ENCODE results near the gene MYO18A.

MYO18A gene

GRCh38 chr17:29049541-29050145, 130.6 kb downstream of the MYO18A start:
- DNase-seq (ENCODE audit: low read depth in 3 of 3): no peak

GRCh38 chr17:29048440-29049368, 131.5 kb downstream of the MYO18A start:
- DNase-seq (ENCODE audit: low read depth in 3 of 3): no peak

GRCh38 chr17:29046473-29046839, 133.7 kb downstream of the MYO18A start:
- DNase-seq (ENCODE audit: low read depth in 3 of 3): no peak

DNA sequence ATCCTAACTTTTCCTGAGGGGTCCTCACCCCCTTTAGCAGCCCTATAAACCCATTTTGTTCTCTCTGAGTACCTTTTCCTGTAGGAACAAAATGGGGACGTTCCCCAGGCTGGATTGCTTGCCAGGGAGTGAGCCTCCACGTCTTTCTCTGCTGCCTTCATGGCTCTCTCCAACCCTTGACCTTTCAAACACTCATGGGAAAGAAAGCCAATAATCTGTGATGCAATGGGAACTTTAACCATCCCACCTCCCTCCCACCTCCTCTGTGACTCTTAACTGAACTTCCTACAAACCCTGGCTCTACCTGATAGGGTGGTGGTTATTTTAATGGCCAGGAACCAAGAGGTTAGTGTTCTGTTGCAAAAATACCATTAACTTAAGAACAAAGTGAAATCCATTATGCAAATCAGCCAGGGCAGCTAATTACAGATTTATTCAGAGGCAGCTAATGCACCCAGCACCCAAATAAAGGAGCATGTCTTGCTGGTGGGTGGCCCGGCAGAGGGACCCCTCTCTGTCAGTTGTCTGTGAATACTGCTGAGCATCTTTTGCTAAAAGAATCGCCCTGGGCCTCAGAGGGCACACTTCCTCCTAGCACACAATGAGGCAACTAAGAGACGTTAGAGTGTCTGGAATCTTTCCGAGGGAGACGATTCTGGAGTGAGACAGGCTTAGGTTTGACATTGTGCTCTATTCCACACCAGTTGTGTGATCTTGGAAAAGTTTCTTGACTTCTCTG, 134.3 kb downstream of the MYO18A start:
- DNase-seq (ENCODE audit: low read depth in 3 of 3): no peak

GRCh38 chr17:29045026-29045425, 135.2 kb downstream of the MYO18A start:
- DNase-seq (ENCODE audit: low read depth in 3 of 3): no peak

DNA sequence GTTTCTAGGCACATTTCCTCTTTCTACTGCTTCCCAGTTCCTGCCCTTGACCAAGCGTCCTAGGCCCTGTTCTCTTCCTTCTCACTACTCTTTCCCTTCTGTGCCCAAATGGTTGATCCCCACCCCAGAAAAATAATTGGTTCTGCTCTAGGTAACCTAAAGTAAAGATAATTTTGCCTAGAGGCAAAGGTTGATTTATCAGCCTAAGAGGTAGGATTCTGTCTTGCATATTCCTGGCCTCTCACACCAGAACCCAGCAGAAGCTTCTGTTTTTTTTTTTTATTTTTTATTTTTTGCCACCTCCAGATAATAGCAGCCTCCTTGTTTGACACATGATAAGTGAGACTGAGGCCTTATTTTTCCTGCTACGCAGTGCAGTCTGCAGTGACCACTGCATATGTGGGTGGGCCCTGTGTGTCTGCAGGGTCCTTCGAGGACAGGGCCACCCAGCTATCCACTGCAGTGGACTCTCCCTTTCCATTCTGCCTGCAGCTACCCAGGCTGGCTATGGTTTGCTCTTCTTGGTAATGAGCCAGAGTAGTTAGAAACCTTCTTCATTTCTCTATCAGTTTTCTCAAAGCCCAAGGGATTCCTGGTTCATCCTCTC, 136.6 kb downstream of the MYO18A start:
- DNase-seq (ENCODE audit: low read depth in 3 of 3): no peak

- DNase-seq (ENCODE audit: low read depth in 3 of 3): no peak
Measured at GRCh38 chr17:29042679-29043538, 137.3 kb downstream of the MYO18A start, which contains the start of gene PIPOX. PIPOX (plus strand) TSS chr17:29043141; CDS start chr17:29043226, 85 bp downstream.

DNA sequence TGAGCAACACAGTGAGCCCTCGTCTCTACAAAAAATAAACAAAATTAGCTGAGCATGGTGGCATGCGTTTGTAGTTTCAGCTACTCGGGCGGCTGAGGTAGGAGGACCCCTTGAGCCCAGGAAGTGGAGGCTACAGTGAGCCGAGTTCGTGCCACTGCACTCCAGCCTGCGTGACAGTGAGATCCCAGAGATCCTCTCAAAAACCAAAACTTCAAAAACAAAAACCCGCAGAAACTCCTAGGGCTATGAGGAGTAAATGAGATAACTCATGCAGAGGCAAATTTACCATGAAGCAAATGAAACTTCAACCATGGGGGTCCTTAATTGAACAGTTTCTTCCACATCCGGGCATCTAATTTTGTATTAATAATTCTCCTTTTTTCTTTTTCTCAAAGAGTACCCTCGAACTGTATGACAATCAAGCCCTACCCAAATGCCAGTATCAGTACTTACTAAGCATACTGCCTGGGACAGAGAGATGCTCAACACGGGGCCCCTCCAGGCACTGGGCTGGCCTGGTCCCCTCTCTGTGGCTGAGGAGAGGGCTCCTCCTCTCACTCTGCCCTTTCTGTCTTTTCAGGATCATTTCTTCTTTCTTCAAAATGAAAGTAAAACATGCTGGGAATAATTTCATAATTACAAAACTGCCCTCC, 138.0 kb downstream of the MYO18A start:
- DNase-seq (ENCODE audit: low read depth in 3 of 3): no peak

DNA sequence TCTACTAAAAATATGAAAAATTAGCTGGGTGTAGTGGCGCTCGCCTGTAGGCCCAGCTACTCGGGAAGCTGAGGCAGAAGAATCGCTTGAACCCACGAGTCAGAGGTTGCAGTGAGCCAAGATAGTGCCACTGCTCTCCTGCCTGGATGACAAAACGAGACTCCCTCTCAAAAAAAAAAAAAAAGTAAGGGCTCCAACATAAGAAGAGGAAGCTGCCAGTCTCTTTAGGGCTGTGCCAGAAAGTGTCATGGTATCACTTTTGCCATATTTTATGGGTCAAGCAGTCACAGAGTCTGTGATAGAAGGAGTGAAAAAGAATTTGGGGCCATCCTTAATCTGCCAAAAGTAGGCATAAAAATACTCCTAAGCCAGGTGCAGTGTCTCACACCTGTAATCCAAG, 138.6 kb downstream of the MYO18A start:
- DNase-seq (ENCODE audit: low read depth in 3 of 3): no peak

GRCh38 chr17:29041091-29041490, 139.1 kb downstream of the MYO18A start:
- no peak for DNase-seq (ENCODE audit: low read depth in 3 of 3)

DNA sequence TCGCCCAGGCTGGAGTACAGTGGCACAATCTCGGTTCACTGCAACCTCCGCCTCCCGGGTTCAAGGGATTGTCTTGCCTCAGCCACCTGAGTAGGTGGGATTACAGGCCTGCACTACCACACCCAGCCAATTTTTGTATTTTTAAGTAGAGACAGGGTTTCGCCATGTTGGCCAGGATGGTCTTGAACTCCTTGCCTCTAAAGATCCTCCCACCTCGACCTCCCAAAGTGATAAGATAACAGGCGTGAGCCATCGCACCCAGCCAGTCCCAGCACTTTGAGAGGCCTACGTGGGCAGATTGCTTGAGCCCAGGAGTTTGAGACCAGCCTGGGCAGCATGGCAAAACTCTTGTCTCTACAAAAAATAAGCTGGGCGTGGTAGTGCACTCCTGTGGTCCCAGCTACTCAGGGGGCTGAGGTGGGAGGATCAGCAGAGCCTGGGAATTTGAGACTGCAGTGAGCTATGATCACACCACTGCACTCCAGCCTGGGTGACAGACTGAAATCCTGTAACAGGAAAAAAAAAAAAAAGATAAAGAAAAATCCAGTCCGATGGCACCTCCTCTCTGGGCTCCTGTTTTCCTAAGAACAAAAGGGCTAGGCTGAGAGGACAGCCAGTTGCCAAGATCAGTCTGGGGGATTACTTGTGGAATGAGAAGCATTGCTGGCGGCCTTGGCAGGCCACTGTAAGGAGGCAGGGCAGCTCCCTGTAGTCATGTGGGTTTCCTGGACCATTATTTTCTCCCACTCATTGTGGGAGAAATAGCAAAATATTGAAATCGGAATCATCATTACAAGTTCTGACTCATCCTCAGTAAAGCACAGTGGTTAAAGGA, 140.2 kb downstream of the MYO18A start:
- DNase-seq (ENCODE audit: low read depth in 3 of 3): no peak

DNA sequence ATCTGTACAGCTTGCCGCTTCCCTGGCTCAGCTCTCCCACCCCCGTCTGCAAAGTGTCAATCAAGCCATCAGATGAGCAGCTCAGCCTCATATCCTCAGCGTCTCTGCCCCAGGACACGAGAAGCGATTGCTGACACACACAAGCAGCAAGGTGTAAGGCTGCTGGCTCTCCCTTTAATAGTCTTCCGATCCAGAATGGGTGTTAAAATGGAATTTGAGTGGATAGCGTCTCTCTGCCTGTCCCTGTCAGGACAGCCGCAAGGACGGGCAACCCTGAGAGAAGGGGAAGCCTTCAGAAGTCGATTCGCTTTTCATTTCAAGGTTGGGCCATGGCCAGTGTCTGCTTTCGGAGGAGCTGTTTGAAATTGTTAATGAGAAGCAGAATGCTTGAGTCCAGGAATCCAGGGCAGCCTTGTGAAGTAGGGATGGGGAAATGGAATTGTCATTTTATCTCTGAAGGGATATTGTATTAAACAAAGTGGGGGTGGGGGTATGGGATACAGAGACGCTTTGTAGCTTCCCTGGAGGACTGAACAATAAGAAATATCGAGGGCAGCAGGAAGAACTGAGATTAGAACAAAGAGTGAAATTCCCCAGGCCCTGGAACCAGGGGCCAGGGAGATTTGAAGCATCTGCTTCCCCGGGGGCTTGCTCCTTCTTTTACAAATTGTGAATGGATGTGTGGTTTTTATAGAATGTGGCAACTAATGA, 142.0 kb downstream of the MYO18A start:
- DNase-seq (ENCODE audit: low read depth in 3 of 3): no peak

DNA sequence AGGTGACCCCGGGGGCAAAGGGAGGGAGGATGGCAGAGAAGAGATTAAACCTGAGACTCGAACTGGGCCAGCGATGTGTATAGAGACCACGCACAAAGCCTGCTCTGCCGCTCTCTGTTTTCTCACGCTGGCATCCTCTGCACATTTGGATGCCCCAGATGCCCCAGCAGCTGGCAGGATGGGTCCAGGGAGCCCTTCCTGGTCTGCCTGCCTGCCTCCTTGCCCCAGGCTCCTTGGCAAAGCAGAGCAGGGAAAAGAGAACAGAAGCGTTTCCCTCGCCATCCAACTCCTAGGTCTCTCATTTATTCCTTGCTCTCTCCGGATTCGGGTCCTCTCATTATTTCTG, 142.5 kb downstream of the MYO18A start:
- DNase-seq (ENCODE audit: low read depth in 3 of 3): no peak

DNA sequence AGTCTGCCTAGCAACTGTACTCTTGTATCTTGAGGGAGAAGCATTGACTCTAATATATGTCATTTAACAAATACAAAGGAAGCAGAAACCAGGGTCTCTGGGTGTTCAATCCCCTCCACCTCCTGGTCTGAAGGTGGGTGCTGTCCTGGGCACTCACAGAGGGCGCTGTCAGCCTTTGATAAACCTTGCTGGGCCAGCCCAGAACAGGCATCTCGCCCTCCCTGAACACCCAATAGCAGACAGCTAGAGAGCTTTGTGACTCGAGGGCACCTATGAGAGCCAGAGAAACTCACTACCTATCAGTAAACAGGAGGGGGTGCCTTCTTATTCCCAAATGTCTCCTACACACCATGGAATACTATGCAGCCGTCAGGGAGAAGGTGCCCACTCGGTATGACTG, 143.6 kb downstream of the MYO18A start:
- no peak for DNase-seq (ENCODE audit: low read depth in 3 of 3)

DNA sequence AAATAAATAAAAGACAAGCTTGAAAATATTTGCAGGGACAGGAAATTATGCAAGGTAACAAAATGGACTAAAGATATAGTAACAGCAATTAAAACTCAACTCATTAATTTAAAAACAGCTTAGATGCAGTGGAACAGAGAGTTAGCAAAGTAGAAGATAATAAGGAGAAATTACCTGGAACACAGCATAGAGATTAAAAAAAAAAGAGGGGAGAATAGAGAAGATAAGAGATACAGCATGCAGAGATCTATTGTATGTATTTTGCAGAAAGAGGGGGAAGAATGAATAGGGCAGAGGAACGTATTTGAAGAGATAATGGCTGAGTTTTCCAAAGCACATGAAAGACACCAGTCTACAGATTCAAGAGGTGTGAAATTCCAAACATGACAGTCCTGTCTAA, 145.7 kb downstream of the MYO18A start:
- no peak for DNase-seq (ENCODE audit: low read depth in 3 of 3)

- DNase-seq (ENCODE audit: low read depth in 3 of 3): no peak
Measured at GRCh38 chr17:29032857-29033197, 147.4 kb downstream of the MYO18A start.

DNA sequence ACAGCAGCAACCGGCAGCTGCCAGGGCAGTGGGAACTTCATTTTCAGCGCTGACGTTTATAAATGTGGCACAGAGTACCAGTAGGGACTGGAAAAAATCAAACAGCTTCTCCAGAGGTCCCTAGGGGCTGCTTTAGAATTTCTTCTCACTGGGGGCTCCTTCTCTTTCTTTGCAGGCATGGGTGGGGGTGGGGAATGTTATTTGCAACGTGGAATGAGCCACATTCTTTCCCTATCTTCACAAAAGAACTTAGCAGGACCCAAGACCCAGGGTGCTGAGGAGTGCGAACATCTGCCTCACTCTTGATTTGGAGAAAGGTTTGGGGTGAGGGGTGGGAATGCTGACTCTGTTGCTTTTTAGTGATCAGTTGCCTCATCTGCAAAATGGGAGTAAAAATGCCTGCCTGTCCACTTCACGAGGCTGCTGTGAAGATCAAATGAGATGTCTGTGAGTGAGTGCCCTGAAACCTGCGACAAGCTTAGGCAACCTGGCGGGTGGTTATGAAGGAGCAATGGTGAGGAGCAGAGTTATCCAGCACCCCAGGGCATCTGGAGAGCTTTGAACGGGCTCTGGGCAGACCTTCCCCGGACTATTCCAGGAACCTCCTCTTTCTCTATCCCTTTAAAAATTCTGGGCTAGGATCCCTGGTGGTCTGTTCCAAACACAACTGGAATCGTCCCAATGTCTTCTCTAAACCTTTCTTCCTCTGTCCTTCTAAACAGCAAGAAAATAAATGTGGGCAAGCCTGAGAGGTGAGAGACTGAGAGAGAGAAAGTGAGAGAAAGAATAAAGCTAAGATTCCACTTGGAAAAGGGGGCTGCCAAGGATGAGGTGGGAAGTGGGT, 148.0 kb downstream of the MYO18A start:
- no peak for DNase-seq (ENCODE audit: low read depth in 3 of 3)

GRCh38 chr17:29031488-29031887, 148.7 kb downstream of the MYO18A start:
- DNase-seq (ENCODE audit: low read depth in 3 of 3): no peak
